ENCODE data around the gene FOXA3.

The FOXA3 gene

GRCh38 chr19:45862564-45863334 is 1.4 kb upstream of the FOXA3 start, which contains the start of gene SYMPK (continued):
- TF ChIP-seq ZNF157 (tag by site-specific recombination; IDR thresholded peaks at IDR 0.05) (no peak), ZNF184 (tag by site-specific recombination; IDR thresholded peaks at IDR 0.05) (no peak), ZNF18 (tag by site-specific recombination; IDR thresholded peaks at IDR 0.05) (no peak), ZNF785 (tag by site-specific recombination; IDR thresholded peaks at IDR 0.05) (no peak), ZNF621 (tag by site-specific recombination; IDR thresholded peaks at IDR 0.05) (no peak), ZNF266 (tag by site-specific recombination; IDR thresholded peaks at IDR 0.05; ENCODE audit: low read depth) (no peak), SETDB1 (IDR thresholded peaks at IDR 0.05; ENCODE audit: insufficient read length, low read length) (no peak), KLF1 (tag by site-specific recombination; IDR thresholded peaks at IDR 0.05) (peak; percentile 67), ZBTB7A (tag by site-specific recombination; IDR thresholded peaks at IDR 0.05; ENCODE audit: low read depth) (peak; percentile 11; the same call in 1 of the 2 replicates), ZNF211 (tag by site-specific recombination; IDR thresholded peaks at IDR 0.05; ENCODE audit: low read depth) (no peak), ZNF341 (tag by site-specific recombination; IDR thresholded peaks at IDR 0.05; ENCODE audit: low read depth) (peak; percentile 32), ZNF473 (tag by site-specific recombination; IDR thresholded peaks at IDR 0.05) (no peak), ZNF19 (tag by site-specific recombination; IDR thresholded peaks at IDR 0.05; ENCODE audit: low read depth) (no peak), ZNF610 (tag by site-specific recombination; IDR thresholded peaks at IDR 0.05; ENCODE audit: borderline replicate concordance) (peak; percentile 70), ZNF138 (tag by site-specific recombination; IDR thresholded peaks at IDR 0.05; ENCODE audit: borderline replicate concordance) (no peak), IKZF3 (tag by site-specific recombination; IDR thresholded peaks at IDR 0.05) (0 out of 2 replicates have a peak, but pooled peaks have one; percentile 61), ZNF664 (tag by site-specific recombination; IDR thresholded peaks at IDR 0.05) (no peak), ZNF350 (tag by site-specific recombination; IDR thresholded peaks at IDR 0.05) (no peak), ZNF292 (tag by site-specific recombination; IDR thresholded peaks at IDR 0.05; ENCODE audit: borderline replicate concordance, low read depth) (no peak), ZNF133 (tag by site-specific recombination; IDR thresholded peaks at IDR 0.05) (no peak), KLF7 (tag by site-specific recombination; IDR thresholded peaks at IDR 0.05; ENCODE audit: borderline replicate concordance) (peak; percentile 75; the same call in 1 of the 2 replicates), ZNF48 (tag by site-specific recombination; IDR thresholded peaks at IDR 0.05) (no peak), ZNF596 (tag by site-specific recombination; IDR thresholded peaks at IDR 0.05) (no peak), ZNF423 (tag by site-specific recombination; IDR thresholded peaks at IDR 0.05) (no peak), TCF7L2 (IDR thresholded peaks at IDR 0.05; ENCODE audit: borderline replicate concordance, low read depth, low read length) (peak; percentile 85; the same call in 1 of the 2 replicates), ZNF501 (tag by site-specific recombination; IDR thresholded peaks at IDR 0.05) (0 out of 2 replicates have a peak, but pooled peaks have one; percentile 68), ZNF510 (tag by site-specific recombination; IDR thresholded peaks at IDR 0.05; ENCODE audit: insufficient replicate concordance) (no peak), ZNF398 (tag by site-specific recombination; IDR thresholded peaks at IDR 0.05) (0 out of 2 replicates have a peak, but pooled peaks have one; percentile 53), ZNF555 (tag by site-specific recombination; conservative IDR thresholded peaks at IDR 0.05) (no peak)
- TF ChIP-seq, protein P1, sequence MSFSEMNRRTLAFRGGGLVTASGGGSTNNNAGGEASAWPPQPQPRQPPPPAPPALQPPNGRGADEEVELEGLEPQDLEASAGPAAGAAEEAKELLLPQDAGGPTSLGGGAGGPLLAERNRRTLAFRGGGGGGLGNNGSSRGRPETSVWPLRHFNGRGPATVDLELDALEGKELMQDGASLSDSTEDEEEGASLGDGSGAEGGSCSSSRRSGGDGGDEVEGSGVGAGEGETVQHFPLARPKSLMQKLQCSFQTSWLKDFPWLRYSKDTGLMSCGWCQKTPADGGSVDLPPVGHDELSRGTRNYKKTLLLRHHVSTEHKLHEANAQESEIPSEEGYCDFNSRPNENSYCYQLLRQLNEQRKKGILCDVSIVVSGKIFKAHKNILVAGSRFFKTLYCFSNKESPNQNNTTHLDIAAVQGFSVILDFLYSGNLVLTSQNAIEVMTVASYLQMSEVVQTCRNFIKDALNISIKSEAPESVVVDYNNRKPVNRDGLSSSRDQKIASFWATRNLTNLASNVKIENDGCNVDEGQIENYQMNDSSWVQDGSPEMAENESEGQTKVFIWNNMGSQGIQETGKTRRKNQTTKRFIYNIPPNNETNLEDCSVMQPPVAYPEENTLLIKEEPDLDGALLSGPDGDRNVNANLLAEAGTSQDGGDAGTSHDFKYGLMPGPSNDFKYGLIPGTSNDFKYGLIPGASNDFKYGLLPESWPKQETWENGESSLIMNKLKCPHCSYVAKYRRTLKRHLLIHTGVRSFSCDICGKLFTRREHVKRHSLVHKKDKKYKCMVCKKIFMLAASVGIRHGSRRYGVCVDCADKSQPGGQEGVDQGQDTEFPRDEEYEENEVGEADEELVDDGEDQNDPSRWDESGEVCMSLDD (tag by site-specific recombination; IDR thresholded peaks at IDR 0.05), result peak; percentile 72
- TF ChIP-seq, protein P2, sequence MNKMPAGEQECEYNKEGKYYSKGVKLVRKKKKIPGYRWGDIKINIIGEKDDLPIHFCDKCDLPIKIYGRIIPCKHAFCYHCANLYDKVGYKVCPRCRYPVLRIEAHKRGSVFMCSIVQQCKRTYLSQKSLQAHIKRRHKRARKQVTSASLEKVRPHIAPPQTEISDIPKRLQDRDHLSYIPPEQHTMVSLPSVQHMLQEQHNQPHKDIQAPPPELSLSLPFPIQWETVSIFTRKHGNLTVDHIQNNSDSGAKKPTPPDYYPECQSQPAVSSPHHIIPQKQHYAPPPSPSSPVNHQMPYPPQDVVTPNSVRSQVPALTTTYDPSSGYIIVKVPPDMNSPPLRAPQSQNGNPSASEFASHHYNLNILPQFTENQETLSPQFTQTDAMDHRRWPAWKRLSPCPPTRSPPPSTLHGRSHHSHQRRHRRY (tag by site-specific recombination; IDR thresholded peaks at IDR 0.05), result no peak
- TF ChIP-seq, protein P3, sequence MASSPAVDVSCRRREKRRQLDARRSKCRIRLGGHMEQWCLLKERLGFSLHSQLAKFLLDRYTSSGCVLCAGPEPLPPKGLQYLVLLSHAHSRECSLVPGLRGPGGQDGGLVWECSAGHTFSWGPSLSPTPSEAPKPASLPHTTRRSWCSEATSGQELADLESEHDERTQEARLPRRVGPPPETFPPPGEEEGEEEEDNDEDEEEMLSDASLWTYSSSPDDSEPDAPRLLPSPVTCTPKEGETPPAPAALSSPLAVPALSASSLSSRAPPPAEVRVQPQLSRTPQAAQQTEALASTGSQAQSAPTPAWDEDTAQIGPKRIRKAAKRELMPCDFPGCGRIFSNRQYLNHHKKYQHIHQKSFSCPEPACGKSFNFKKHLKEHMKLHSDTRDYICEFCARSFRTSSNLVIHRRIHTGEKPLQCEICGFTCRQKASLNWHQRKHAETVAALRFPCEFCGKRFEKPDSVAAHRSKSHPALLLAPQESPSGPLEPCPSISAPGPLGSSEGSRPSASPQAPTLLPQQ (tag by site-specific recombination; IDR thresholded peaks at IDR 0.05), result peak; percentile 62

Measured in HEK293 (cell line).